ENCODE measurements around the gene NLRP4.

DNA sequence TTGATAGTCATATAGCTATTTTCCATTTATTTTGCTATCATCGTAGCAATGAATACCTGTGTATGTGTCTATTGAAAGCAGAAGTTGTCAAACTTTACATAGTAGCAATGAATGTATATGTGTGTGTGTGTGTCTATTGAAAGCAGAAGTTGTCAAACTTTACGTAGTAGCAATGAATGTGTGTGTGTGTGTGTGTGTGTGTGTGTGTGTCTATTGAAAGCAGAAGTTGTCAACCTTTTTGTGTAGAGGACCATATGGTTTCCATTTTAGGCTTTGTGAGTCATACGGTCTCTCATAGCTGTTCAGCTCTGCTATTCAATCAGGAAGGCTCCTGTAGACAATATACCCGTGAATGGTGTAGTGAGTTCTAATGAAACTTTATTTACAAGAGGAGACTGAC, 20.8 kb downstream of the NLRP4 start:
- no peak for TF ChIP-seq SMC3 (IDR thresholded peaks at IDR 0.05; ENCODE audit: low read depth, low read length)
- TF ChIP-seq, protein P1, sequence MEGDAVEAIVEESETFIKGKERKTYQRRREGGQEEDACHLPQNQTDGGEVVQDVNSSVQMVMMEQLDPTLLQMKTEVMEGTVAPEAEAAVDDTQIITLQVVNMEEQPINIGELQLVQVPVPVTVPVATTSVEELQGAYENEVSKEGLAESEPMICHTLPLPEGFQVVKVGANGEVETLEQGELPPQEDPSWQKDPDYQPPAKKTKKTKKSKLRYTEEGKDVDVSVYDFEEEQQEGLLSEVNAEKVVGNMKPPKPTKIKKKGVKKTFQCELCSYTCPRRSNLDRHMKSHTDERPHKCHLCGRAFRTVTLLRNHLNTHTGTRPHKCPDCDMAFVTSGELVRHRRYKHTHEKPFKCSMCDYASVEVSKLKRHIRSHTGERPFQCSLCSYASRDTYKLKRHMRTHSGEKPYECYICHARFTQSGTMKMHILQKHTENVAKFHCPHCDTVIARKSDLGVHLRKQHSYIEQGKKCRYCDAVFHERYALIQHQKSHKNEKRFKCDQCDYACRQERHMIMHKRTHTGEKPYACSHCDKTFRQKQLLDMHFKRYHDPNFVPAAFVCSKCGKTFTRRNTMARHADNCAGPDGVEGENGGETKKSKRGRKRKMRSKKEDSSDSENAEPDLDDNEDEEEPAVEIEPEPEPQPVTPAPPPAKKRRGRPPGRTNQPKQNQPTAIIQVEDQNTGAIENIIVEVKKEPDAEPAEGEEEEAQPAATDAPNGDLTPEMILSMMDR (conservative IDR thresholded peaks at IDR 0.05; ENCODE audit: low read depth, low read length): no peak
- no peak for TF ChIP-seq POLR2A (IDR thresholded peaks at IDR 0.05; ENCODE audit: low read depth, low read length)
- TF ChIP-seq MXI1 (IDR thresholded peaks at IDR 0.05; ENCODE audit: borderline replicate concordance, low read depth, low read length): no peak
- TF ChIP-seq, protein P2, sequence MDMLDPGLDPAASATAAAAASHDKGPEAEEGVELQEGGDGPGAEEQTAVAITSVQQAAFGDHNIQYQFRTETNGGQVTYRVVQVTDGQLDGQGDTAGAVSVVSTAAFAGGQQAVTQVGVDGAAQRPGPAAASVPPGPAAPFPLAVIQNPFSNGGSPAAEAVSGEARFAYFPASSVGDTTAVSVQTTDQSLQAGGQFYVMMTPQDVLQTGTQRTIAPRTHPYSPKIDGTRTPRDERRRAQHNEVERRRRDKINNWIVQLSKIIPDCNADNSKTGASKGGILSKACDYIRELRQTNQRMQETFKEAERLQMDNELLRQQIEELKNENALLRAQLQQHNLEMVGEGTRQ (IDR thresholded peaks at IDR 0.05; ENCODE audit: low read depth, low read length): no peak
- TF ChIP-seq RAD21 (IDR thresholded peaks at IDR 0.05; ENCODE audit: low read length): no peak
